A549 (cell line): ENCODE measurements around the gene CACNA2D2.

Experiments
- BCL3 ChIP-seq: fragments of >200 bp; sonication (Bioruptor Twin); formaldehyde crosslinking; IDR thresholded peaks from 3 replicates; pipeline ENCODE4 v1.6.1; 2016
- CTCF ChIP-seq: fragments of >200 bp; sonication (Bioruptor Twin); formaldehyde crosslinking; IDR thresholded peaks from 3 replicates; pipeline ENCODE4 v1.5.1; 2016
- ESRRA ChIP-seq: fragments of 150-350 bp; IDR thresholded peaks from 2 replicates; pipeline ENCODE4 v1.6.1; 2014; ENCODE audit warnings: mild to moderate bottlenecking, low read length, borderline replicate concordance
- KDM5A ChIP-seq: fragments of 200-600 bp; sonication (generic); IDR thresholded peaks from 2 replicates; pipeline ENCODE4 v1.6.1; 2016; ENCODE audit warnings: antibody characterized with exemption, mild to moderate bottlenecking
- POLR2A ChIP-seq: IDR thresholded peaks from 2 replicates; pipeline ENCODE4 v1.6.1; 2012; ENCODE audit warnings: mild to moderate bottlenecking, low read length
- POLR2AphosphoS2 ChIP-seq: conservative IDR thresholded peaks from 2 replicates; pipeline ENCODE4 v1.6.1; 2012; ENCODE audit warnings: low read length, improper control_type of control experiment, inconsistent platforms
- REST ChIP-seq: fragments of 200-600 bp; sonication (generic); IDR thresholded peaks from 2 replicates; pipeline ENCODE4 v1.6.1; 2016; ENCODE audit warnings: antibody characterized with exemption, mild to moderate bottlenecking, moderate library complexity

GRCh38 chr3:50322115-50322385 lies 181.4 kb downstream of the CACNA2D2 start:
- TF ChIP-seq KDM5A = no peak
- TF ChIP-seq CTCF = no peak
- TF ChIP-seq ESRRA = no peak
- no peak for TF ChIP-seq BCL3
- no peak for TF ChIP-seq POLR2A
- no peak for TF ChIP-seq POLR2AphosphoS2
- TF ChIP-seq REST = no peak
